GM19025 (cell line): ENCODE data around the gene CEP112.

Experiments
- ATAC-seq: cut with Tn5 transposase; IDR thresholded peaks from one replicate; pipeline ENCODE4 v1.9.1; 2021; ENCODE audit warnings: mild to moderate bottlenecking, low read depth, moderate library complexity; ENCODE audit not compliant: unreplicated experiment

Gene CEP112

GRCh38 chr17:66191593-66192377 is at the start of gene CEP112:
CEP112 (minus strand) TSS chr17:66192133.
- ATAC-seq: no peak

GRCh38 chr17:66240630-66241029 is 48.7 kb upstream of the CEP112 start:
- ATAC-seq: no peak

GRCh38 chr17:66240013-66240412 is 48.1 kb upstream of the CEP112 start:
- ATAC-seq: no peak

- ATAC-seq: no peak
These were observed 43.6 kb upstream of the CEP112 start for GRCh38 chr17:66235377-66235994.

- ATAC-seq: no peak
These were observed 42.7 kb upstream of the CEP112 start for GRCh38 chr17:66234611-66235010.

GRCh38 chr17:66233023-66233753 is 41.3 kb upstream of the CEP112 start:
- no peak for ATAC-seq

- ATAC-seq: no peak
These were observed 39.1 kb upstream of the CEP112 start for GRCh38 chr17:66230922-66231591.

GRCh38 chr17:66229783-66230538 is 38.0 kb upstream of the CEP112 start:
- ATAC-seq: no peak

- ATAC-seq: no peak
These were observed 37.2 kb upstream of the CEP112 start, which contains the start of gene APOH for GRCh38 chr17:66228887-66229782. APOH (minus strand) TSS chr17:66229415; CDS start chr17:66229379, 36 bp downstream.

GRCh38 chr17:66227212-66228045 is 35.5 kb upstream of the CEP112 start:
- no peak for ATAC-seq

GRCh38 chr17:66222798-66223350 is 30.9 kb upstream of the CEP112 start:
- ATAC-seq: no peak

GRCh38 chr17:66221755-66222530 is 30.0 kb upstream of the CEP112 start:
- ATAC-seq: no peak

- ATAC-seq: no peak
These were observed 29.4 kb upstream of the CEP112 start for GRCh38 chr17:66221343-66221742.

GRCh38 chr17:66220079-66220835 is 28.3 kb upstream of the CEP112 start:
- no peak for ATAC-seq

GRCh38 chr17:66215529-66215911 is 23.6 kb upstream of the CEP112 start:
- ATAC-seq: no peak

GRCh38 chr17:66214884-66215528 is 23.1 kb upstream of the CEP112 start:
- ATAC-seq: no peak
